HG03196 (cell line): Measurements from ENCODE around the gene UPK1B.
A peak's percentile ranks its signal among the peaks of the same experiment; 100 is the strongest.

Experiments
- ATAC-seq: cut with Tn5 transposase; IDR thresholded peaks from one replicate; pipeline ENCODE4 v1.9.1; 2021; ENCODE audit not compliant: unreplicated experiment

Gene UPK1B

DNA sequence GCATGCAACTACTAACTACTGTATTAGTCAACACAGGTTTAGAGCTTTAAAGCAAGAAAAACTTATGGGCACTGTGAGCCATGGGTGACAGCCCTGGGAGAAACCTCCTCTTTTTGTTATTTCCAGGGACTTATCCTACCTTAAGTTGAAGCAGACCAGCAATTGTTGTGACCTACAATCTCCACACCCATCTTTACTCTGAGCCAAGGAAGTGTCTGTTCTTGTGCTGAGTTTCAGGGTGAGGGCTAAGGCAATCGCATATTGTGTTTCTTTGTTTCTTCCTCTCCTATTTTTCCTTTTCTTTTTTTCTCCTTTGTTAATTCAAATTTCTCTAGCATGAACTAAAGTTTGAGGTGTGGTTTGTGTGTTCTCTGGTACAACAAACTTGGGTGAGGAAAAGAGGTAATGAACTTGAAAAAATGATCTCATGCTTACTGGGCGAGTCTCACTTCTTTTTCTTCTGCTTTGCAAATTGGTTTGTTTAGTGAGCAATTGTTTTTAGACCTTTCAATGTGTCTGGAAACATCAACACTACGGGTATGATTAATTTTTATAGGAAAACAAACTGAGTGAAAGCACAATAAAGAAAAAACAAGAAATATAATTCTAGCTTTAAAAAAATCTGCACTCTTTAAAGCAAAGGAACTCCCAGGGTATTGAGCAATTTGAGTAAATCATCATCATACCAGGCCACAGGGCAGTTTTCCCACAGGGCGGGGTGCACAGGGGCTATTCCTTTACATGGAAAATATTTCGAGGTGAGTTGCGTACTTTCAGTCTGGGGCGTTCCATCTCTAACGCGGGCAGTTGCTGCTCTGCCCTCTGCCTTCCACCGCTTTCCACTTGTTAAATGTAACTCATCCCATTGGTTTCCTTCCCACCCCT lies 2.7 kb downstream of the UPK1B start:
- no peak for ATAC-seq

DNA sequence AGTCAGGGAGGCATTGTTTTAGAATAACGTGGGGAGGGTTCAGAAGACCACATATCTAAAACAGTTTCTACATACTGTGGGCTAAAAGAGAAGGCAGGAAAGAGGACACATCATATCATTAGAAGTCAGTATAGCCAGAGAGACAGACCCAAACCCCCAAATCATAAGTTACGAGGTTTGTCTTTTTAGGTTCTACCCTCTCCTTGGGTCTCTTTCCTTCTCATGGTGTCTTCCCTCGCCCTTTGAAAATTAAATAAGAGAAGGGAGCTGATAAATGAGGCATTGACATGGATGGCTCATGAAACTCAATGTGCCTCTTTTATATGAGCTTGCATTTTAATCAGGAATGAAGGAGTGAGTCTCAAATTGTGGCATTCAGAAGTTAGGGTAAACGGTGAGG lies 3.4 kb downstream of the UPK1B start:
- ATAC-seq, result no peak

DNA sequence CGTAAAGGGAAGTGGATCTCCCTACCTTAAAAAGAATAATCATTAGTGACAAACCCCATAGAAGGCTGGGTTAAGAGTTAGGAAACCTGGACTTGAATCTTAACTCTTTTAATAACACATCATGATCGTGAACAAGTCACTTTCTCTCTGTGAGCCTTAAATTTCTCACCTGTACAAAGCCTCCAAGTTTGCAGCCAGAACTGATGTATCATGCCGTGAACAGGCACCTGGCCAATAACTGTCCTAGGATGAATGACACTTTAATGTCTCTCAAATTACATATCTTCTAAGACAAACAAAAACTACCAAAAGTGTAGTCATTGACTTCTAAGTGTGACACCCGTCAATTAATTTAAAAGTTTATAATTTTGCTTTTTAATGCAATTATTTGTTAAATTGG lies 3.9 kb downstream of the UPK1B start:
- no peak for ATAC-seq

DNA sequence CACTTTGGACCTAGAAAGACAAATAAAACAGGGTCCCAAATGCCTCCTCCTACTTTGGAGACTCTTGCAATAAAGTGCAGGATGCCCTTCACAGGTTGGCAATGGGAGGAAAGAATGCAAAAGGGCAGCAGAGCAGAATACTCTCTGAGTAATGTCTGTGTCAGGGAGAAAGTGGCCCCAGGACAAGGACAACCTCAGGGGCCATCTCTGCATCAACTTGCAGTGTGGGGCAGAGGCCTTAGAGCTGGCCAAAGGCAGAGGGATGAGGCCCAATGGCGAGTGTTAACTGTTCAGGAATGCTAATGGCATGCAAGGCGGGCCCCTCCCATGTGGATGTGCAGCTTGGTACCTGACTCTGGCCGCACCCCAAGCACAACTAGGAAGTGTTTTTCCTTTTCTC lies 8.4 kb downstream of the UPK1B start:
- no peak for ATAC-seq

DNA sequence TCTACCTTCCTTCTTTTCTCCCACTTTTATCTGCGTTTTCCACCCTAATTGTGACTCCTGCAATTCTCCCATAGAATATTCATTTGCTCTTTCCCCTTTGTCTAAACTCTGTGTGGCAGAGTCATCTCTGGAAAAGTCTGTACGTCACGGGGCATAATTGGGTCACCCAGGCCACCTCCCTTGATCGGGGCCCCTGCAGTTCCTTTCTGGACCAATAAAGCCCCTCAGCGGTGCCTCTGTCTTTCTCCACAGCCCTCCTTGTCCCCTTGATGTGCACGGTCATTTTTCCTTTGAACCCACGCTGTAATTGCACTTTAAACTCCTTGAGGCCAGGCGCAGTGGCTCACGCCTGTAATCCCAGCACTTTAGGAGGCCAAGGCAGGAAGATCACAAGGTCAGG lies 10.7 kb downstream of the UPK1B start:
- ATAC-seq, result no peak

DNA sequence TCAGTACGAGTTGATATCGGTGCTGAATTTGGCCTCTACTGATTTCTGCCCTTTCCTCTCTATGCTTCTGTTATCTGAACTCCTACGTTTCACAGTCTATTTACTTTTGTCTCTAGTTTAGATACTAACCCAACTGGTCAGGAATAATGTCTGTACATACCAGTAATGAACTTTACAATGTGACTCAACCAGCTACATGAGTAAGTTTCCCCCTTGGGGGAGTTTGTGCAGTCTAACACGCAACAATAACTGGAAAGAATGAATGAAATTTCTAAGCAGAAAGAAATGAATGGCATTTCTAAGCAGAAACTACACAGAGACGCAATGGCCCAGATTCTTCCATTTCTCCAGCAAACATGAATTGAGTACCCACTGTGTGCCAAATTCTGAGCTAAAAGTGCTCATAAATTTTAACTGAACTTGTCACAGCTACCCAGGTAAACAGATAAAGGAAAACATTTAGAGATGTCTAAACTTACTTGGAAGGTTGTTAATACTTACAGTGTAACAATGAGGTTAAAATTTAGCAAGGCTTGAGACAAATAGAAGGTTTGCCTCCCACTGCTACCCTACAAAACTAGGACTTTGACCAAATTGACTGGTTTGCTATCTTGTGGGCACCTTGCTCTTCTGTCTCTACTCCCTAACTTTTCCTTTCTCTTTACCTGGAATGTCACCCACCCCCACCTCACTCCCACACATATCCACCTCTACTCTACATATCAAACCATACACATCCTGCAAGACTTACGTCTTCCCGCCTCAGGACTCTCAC lies 11.6 kb downstream of the UPK1B start:
- no peak for ATAC-seq

DNA sequence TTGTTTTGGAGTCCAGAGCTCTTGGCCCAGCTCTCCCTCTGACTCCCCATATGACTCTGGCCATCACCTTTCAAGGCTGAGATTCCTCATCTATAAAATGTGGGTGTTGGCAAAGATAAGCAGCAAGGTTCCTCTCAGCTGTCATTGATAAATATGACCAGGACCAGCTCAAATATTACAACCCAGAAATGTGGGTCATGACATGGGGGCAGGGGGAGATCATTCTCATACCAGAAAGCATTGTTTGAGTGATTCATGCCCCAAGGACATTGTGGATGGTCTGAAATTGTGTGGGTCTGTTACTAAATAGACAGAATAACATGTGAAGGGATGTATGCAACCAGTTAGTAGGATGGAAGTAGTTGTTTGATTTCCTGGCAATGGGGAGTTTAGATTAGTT lies 13.9 kb downstream of the UPK1B start:
- no peak for ATAC-seq

DNA sequence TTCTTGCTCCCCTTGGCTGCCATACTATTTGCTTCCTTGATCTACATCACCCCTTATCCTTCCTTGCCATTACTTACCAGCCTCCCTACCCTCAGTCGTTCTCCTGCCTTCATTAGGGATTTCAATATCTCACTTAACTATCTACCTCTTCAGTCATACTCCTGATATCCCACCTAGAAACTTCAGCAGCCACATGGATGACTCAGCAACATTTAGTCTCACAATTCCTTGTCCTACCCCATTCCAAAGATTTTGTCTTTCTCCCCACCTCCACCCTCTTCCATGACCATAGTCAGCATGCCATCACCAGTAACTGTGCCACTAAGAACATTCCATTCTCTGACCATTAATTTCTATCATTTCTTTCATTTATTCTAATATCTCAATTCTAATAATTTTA lies 18.4 kb downstream of the UPK1B start:
- no peak for ATAC-seq

DNA sequence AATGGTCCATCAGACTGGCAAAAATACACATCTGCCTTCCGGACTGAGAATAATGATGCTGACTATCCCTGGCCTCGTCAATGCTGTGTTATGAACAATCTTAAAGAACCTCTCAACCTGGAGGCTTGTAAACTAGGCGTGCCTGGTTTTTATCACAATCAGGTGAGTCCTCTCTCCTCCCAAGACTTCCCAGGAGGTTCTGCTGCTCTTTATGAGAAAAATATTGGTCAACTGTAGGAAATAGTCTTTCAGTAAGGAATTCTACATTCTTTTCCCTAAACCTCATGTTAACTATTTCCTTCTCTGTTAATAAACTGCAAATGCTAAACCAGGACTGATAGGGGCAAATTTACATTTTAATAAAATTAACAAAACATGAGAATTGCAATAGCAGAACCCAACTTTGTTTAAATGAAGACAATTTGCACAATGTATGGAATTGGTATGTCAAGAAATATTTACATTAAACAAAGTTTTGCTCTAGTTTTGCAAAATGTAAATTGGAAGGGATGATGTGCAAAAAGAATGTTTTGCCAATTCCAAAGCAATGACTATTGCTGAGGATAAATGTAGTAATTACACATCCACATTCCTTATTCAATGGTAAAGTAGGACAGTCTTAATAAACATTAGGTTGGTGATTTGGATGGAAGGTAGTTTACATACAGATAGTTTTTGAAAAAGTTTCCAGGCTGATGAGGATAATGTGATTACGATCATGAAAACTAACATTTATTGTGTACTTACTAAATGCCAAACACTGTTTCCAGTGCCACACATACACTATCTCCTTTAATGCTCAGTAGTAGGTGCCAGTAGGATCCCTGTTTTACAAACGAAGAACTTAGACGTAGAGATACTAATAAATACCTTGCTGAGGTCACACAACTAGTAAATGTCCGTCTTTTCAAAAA lies 21.1 kb downstream of the UPK1B start:
- ATAC-seq, result no peak

DNA sequence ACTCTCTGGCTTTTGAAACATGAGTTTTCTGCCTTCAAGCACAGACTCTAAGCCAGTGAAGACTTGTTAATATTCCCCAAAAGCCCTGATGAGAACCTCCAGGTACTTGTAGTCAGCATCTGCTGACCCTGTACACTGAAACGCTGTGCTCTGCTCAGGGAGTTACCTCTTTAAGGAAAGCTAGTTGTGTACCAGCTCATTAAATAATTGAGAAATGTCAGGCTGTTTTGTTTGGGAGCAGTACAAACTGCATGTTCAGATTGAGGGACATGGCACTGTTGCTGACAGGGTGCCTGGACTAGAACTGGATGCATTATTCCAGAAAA lies 21.7 kb downstream of the UPK1B start:
- no peak for ATAC-seq

DNA sequence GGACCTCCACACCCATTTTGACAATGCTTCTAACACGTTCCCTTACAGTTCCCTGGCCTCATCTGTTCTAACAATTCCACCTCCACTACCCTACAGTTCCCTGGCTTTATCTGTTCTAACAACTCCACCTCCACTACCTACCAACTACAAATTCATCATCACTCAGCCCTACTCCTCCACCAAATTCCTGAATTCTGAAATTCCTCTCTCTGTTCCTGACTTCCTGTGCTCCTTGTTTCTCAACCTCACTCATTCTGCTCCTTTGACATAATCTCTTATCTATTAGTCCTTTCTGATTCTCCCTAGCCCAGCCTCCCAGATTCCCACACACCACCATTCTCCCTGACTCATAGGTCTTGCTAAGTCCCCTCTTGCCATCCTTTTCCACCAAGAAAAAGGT lies 22.5 kb downstream of the UPK1B start:
- ATAC-seq, result no peak

DNA sequence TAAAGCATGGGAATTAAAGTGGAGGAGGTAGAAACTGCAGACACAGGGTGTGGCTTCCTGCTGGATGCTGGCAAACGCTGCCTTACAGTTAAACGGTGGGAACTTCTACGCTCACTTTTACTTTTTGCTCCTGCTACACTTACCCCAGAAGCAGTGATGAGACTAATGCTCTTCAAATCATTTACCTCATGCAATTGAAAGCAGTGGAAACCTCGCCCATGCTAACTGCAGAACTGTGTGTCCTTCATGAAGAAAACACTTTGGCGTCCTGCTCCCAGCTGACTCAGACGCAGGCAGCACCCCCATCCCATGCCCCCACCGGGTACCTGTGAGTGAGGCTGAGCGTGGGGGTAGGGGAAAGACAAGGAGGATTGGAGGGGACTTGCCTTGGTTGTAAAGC lies 31.8 kb downstream of the UPK1B start:
- ATAC-seq, result no peak

DNA sequence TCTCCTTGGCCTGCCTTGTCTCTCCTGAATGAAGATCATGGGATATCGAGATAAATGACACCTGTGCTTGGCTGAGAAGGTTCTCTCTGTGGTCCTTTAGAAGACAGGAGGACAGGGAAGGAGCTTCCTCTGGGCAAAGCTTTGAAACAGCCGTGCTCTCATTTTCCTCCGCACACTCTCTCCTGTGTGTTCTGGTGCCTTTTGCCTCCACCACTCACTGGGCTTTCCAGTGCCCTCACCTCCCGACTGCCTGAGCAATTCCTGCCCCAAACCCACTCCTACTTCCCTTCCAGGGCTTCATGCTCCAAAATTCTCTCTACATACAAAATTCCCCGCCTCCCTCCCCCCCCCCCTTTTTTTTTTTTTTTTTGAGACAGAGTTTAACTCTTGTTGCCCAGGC lies 32.3 kb downstream of the UPK1B start:
- ATAC-seq, result no peak

DNA sequence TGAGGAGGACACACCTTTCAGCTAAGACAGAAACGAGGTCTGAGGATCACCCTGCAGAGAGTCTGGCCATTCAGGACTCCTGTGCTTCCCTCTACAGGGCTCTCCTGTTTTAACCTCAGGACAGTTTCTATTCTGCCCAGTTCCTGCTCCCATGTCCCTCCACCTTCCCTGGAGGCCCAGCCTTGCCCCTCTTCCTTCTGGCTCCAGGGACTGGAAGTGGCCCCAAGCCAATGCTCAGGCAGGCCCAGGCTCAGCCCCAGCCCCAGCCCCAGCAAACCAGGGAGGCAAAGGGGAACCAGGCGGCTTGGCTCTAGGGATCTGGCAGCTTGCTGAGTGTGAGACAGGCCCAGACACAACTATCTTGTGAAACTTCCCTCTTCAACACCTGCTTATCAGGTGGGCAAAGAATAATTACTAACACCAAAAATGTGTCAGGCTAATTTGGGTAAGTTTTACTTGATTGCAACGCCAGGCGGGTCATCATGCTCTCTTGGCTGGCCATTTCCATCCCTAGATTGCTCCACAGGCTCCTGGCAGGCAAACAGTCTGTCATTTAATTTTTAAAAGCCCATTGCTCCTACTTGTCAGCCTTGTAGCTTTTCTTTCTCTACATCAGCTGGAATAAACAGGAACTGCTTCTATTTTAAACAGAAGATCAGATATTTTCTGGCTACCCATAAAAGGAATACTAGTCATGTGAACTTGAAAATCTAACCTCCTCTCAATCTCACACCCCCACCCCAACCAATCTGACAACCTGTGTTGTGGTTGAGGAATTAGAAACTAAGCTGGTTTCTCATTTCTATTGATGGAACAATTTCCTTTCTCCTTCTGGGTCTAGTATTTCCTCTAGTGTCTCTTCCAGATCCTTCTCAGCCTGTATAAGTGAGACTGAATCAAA lies 33.5 kb downstream of the UPK1B start:
- ATAC-seq, result no peak

DNA sequence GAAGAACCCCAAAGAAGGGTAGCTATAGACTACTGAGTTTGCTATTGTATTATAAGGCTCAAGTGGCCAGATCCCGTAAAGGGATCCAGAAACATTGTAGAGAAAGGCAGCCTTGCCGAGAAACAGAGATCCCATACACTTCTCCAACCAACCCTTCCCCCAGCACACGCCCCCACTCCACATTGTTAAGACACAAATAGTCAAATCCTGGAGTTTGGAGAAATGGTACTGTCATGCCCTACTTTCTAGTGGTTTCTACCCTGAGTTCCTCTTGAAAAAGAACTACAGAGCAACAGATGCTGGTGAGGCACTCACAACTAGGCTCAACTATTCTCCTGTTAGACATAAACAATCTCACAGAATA lies 34.1 kb downstream of the UPK1B start:
- no peak for ATAC-seq

DNA sequence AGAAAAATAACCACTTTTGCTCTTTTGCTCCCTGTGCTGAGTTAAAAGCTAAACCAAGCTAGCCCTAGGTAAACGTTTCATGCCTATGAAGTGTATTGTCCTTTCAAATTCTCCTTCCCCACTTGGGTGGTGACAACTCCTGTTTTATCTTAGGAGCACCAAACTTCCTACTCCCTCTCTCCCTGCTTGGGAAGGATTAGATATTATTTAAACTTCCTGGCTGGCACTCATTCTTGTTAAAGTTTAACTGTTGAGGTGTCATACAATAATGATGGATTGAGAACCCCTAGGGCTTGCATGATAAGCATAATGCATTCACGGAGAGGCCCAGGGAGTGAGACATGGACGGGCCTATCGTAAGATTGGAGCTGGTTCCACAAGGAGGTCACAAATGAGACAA lies 37.8 kb downstream of the UPK1B start:
- no peak for ATAC-seq

DNA sequence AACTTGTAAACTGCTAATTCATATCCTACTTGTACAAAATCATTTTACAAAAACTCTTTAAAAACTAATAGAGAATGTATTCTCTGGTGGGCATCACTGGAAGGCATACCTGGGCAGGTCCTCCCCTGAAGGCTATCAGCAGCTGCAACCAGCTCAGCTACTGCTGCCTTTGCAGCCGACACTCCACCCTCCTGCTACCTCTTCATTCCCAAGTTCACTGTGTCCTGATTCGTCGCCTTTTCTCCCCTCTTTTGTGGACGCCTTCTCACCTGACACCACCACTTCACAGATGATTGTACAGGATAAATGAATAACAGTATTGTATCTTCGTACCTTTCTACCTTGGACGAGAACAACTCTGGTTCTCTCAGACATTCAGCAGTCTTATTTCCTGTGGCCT lies 38.4 kb downstream of the UPK1B start:
- ATAC-seq, result no peak

DNA sequence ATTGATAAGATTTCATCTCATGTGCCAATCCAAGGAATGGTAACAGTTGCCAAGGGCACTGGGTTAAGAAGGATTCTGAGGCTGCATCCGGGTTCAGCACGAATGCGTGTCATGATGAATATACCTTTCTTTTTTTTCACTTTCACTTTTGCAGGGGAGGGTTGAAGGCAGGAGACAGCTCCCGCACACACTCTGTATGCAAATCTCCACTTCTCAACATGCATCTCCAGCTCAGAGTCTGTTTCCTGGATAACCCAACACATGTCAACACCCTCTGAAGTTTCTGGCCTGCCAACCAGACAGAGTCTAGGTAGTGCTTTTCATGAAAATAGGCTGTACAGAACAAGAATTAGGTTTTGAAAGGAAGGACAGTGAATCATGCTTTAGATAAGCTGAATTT lies 45.7 kb downstream of the UPK1B start:
- ATAC-seq, result peak; percentile 99

DNA sequence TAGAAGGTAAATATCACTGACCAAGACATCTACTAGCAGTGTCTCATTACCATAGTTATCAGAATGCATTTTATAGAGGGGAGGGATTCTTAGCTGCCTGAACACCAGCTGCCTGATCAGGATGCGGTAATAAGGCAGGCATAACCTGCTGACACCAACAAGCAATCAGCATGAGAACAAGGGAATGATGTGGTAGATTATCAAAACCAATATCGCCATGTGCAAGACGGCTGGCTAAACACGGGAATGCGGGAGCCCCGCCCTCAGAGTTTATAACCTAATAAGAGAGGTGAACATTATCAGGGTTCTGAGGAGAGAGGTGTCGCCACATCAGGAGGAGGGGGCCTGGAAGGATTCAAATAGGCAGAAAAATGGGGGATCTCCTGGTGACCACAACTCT lies 46.8 kb downstream of the UPK1B start:
- ATAC-seq, result no peak

DNA sequence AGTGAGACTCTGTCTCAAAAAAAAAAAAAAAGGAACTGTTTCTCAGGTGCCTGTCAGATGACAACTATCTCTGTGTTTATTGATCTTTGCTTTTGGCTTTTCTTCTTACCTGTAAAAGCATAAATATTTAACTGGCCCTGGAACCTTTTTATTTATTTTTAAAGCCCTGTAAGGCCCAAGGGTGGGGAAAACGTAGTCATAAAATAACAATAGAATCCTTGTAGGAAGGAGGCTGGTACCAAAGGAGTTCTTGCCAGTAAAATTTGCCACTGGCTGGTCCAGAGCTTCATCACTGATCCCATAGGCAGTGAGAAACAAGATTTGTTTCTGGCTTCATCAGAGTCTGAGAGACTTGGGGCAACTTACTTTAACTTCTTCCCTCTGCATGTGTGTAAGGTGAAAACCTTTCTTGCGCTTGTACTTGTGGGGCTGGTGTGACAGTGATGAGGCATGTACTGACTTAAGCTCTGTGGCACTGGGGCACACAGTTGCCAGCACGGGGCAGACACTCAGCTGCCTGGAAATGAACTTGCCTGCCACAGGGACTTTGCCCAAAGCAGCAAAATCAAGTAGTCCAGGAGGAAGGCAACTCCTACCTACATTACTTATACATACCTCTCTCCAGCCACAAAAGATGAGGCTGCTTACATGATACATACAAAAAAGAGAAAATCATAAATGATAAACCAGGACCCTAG lies 47.7 kb downstream of the UPK1B start:
- ATAC-seq, result no peak
